ENCODE measurements around the gene RND2.

Gene RND2

GRCh38 chr17:43079641-43080302, 54.7 kb downstream of the RND2 start:
- no peak for DNase-seq

Measured in activated CD4-positive, CD25-positive, alpha-beta regulatory T cell treated with anti-CD3 and anti-CD28 coated beads, Interleukin-2, amount 50 U/mL, for 72 hours (primary cell).